ENCODE results near the gene PUS10. TPM values are rescaled to one million over a fixed set of nuclear protein-coding genes. Genes with fewer than 3 reads are reported as not detected.

Gene PUS10
- total RNA-seq (2014; rRNA removed; shearing (Covaris generic)), result 2.5 and 3.5 TPM in 2 replicates
- 1.7 and 2.2 TPM in 2 replicates for polyA plus RNA-seq (2016; fragmentation: Nextera tagmentation; extraction: Ambion mirVana)
- long read RNA-seq, partial matches to known transcripts, result 1 of 3 reads
- long read RNA-seq, other reads (novel, unspliced or antisense), result 2 of 3 reads

GRCh38 chr2:61017556-61018317 is at the start of gene PUS10, which contains the start of gene PEX13:
PUS10 (minus strand) TSS chr2:61018255; CDS start chr2:61011890, 6,365 bp downstream.
PEX13 (plus strand) TSS chr2:61017720; CDS start chr2:61017760, 40 bp downstream.
- Mint-ChIP-seq H3K36me3 (ENCODE audit: low read depth) (peaks cover 17% of the 10 kb centered on the region; the same call in 2 of the 3 replicates), H3K4me1 (peaks cover 14% of the 10 kb centered on the region), H3K9me3 (no peaks in the 10 kb centered on the region), H3K4me3 (peak within 1 kb of the TSS; percentile 98), H3K27ac (peak within 1 kb of the TSS; percentile 100), H3K27me3 (ENCODE audit: insufficient read depth, low read depth, poor library complexity) (peaks cover 4% of the 10 kb centered on the region)
- H3K27ac ChIP-seq (ENCODE audit: low read depth), result peak within 1 kb of the TSS; percentile 98
- no peaks in the 10 kb centered on the region for H3F3A ChIP-seq (replicated peaks; ENCODE audit: low read depth)
- TF ChIP-seq POLR2AphosphoS5 (IDR thresholded peaks at IDR 0.05; ENCODE audit: low read depth) (peak; percentile 62), ZNF462 (CRISPR knock-in tag; IDR thresholded peaks at IDR 0.05) (no peak)
- ATAC-seq (peak; percentile 95), DNase-seq (ENCODE audit: low spot score) (peak; percentile 86)
- H4K20me1 ChIP-seq (replicated peaks; ENCODE audit: insufficient read depth), result no peaks in the 10 kb centered on the region
- H2AFZ ChIP-seq, result peak within 1 kb of the TSS; percentile 99
- H3K27me3 ChIP-seq (ENCODE audit: insufficient read depth), result no peaks in the 10 kb centered on the region
- peak within 1 kb of the TSS; percentile 85 for H3K4me2 ChIP-seq
- H3K4me1 ChIP-seq (ENCODE audit: insufficient read depth), result peaks cover 14% of the 10 kb centered on the region
- no peaks in the 10 kb centered on the region for H3K36me3 ChIP-seq (ENCODE audit: insufficient read depth)
- no peaks in the 10 kb centered on the region for H3K9me2 ChIP-seq (ENCODE audit: insufficient read depth)
- peak within 1 kb of the TSS; percentile 57 for H3K4me3 ChIP-seq
- H3K79me2 ChIP-seq (replicated peaks; ENCODE audit: insufficient read depth), result peaks cover 43% of the 10 kb centered on the region
